Cardiac fibroblast (primary cell): Measurements from ENCODE around the gene DAP.

Source experiments
- DNase-seq, 2 donors: peaks; one replicate each; pipeline versions ENCODE4 v3.0.0 to v3.0.0-alpha.2; 2010; ENCODE audit warnings: low read depth in 2 of 2
- H3K4me3 ChIP-seq, 2 donors: replicated peaks in 1 of 2; 1 replicate in 1 of 2; 2 replicates in 1 of 2; pipeline ENCODE4 v1.5.1; 2011; ENCODE audit warnings: low read depth in 2 of 2, low read length in 2 of 2, mild to moderate bottlenecking in 2 of 2, moderate library complexity in 1 of 2
- TF ChIP-seq, protein P1 (sequence below): IDR thresholded peaks from one replicate; pipeline ENCODE4 v1.5.1; 2011; ENCODE audit warnings: low read depth, mild to moderate bottlenecking, low read length, inconsistent platforms

The DAP gene

DNA sequence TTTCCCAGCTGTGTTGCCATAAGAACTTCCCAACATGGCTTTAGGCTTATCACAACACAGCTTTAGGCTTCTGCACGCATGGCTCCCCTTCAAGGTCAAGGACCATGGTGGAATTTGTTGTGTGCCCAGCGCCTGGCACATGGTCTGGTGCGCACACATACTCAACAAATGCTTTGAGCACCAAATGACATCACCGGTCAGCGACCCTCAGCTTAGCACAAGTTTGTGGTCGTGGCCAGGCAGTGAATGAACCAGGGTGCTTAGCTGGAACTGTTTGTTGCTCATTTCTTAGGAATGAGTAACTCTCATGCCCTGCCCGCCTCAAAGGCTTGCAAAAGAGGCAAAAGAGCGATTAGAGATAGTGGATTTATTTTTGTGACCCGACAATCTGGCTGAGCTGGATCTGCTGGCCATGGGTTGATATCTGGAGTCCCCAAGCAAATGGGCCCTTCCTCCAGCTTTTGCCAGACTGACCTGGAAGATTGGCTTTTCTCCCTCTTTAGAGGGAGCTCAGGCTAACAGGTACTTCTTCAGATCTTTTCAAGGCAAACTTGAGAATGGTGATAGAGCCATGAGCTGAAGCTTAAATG is 58.9 kb downstream of the DAP start:
- peak; percentile 78 to 89 for DNase-seq
- no peak overlapping the region for H3K4me3 ChIP-seq
- TF ChIP-seq, protein P1, sequence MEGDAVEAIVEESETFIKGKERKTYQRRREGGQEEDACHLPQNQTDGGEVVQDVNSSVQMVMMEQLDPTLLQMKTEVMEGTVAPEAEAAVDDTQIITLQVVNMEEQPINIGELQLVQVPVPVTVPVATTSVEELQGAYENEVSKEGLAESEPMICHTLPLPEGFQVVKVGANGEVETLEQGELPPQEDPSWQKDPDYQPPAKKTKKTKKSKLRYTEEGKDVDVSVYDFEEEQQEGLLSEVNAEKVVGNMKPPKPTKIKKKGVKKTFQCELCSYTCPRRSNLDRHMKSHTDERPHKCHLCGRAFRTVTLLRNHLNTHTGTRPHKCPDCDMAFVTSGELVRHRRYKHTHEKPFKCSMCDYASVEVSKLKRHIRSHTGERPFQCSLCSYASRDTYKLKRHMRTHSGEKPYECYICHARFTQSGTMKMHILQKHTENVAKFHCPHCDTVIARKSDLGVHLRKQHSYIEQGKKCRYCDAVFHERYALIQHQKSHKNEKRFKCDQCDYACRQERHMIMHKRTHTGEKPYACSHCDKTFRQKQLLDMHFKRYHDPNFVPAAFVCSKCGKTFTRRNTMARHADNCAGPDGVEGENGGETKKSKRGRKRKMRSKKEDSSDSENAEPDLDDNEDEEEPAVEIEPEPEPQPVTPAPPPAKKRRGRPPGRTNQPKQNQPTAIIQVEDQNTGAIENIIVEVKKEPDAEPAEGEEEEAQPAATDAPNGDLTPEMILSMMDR, result no peak

DNA sequence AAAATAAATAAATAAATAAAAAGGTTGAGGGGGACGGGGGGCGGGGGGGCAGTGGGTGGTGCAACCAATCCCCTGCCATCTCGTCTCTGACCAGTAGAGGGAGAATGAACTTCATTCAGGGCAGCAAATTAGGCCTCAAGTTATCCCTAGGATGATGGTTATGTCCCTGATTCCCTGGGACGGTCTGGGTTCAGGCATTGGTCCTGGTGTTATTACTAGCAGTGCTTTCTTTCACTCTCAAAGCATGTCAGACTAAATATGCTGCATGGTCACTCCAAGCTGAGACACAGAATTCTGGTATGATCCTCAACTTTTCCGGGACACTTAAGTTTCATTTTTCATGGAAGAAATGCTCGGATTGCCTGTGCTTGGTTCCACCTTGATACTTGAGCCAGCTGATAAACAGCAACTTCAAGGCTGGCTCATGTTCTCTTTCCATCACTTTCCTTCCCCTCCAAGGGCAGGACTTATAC is 59.4 kb downstream of the DAP start:
- TF ChIP-seq, protein P1, result peak; percentile 56
- peak; percentile 61 to 68 for DNase-seq
- no peak overlapping the region for H3K4me3 ChIP-seq

DNA sequence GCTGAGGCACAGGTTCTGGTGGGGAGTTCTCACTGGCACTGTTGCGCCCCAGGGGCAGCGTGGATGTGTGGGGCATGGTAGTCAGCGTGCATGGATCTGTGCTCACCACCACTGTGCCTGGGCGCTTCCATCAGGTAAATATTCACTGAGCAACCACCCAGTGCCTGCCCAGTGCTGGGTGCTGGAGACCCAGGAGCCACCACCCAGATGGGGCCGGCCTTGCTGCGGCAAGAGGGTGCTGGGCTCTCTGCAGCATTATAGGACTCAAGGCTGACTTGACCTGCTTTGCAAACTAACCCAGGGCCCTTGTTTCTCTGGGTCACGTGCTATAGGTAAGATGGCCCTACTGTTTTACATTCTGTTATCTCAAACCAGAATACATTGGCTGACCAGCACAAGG is 60.5 kb downstream of the DAP start:
- no peak overlapping the region for H3K4me3 ChIP-seq
- no peak for DNase-seq
- TF ChIP-seq, protein P1, result no peak

DNA sequence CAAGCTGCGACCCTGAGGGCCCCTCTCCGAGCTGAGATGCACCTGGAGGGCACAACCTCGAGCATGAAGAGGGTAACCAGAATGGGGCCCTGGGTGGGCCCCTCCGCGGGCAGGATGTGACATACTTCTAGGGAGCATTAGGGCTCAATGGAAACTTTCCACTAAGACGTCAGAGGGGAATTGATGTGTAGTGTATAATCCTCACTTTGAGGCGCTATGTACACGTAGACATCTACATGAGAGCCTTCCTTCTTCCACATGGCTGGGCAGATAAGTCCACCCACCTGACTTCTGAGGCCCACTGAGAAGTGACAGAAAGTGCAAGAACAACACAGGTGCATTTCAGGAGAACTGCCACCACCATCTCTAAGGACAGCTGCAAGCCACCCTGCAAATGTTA is 61.0 kb downstream of the DAP start:
- no peak for DNase-seq
- TF ChIP-seq, protein P1, result no peak
- no peak overlapping the region for H3K4me3 ChIP-seq

DNA sequence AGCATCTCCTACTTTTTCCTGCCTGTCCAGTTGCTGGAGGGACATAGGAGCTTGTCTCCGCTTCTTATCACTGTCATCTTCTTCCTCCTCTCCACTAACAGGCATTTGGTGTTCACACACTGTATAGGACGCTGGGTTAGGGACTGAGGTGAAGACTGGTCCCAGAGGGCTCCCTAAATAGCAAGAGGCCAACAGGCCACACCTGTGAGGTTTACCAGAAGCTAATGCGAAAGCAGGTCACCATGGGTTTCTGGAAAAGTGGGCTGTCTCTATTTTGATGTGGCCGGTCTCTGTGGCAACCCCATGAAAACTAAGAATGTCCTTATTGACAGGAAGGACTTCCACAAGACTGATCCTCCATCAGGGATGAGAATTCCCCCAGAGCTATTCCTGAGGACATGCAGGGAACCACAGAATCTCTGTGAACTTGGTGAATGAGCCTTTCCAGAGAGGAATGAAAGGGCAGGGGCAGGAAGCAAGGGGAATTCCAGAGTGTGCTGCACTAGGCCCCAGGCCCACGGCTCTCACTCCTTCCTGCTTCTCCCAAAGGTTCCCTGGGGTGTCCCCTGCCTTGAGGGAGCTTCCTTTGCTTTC is 61.7 kb downstream of the DAP start:
- TF ChIP-seq, protein P1, result no peak
- no peak for DNase-seq
- no peak overlapping the region for H3K4me3 ChIP-seq

DNA sequence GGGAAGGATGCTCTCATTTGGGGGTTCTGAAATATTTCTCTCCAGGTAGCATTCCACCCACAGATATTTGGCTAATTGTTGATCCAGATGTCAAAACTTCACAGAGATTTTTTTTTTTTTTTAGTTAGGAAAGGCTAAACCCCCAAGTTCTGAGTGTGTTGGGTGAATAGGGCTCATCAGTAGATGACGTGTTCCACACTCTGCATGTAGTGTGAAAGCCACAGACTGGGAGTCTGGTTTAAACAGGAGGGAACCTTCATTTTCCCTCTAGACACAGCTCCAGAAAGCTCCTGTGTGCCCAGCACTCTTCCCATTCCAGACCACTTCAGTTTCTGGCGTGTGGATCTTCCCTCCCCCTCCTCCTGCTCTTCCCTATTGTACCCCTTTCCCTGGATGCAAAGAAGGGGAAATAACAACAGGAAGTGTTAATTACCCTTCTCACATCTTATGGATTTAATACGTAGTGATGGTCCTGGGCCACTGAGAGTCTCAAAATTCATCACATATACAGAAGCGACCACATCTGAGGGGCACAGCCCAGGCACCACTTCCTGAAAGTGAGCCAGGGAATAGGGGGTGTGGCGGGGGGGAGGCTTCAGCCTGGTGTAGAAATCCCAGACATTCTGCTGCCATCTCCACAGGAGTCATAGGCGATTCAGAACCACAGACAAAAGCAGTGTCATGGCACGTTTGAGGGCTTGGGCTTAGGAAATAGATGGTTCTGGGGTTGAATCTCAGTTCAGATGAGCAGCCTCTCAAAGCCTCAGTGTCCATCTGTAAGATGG is 65.1 kb downstream of the DAP start:
- TF ChIP-seq, protein P1, result no peak
- no peak overlapping the region for H3K4me3 ChIP-seq
- no peak for DNase-seq
